K562 (cell line): ENCODE data around the gene ERICH6. TPM values are rescaled to one million over a fixed set of nuclear protein-coding genes. Genes with fewer than 3 reads are reported as not detected.

Experiments
- DPF2 ChIP-seq: fragments of 450-650 bp; IDR thresholded peaks from 2 replicates; pipeline ENCODE4 v1.6.1; 2016
- FOSL1 ChIP-seq: fragments of 200-800 bp; sonication (Bioruptor generic); conservative IDR thresholded peaks from 2 replicates; pipeline ENCODE4 v1.6.1; 2016; ENCODE audit warnings: missing genetic modification characterization, missing compliant biosample characterization
- FOXM1 ChIP-seq, 2 experiments: fragments of 450-650 bp in 1 of 2; sonication (generic) in 1 of 2; formaldehyde crosslinking in 1 of 2; IDR thresholded peaks; 2 replicates each; pipeline versions ENCODE4 v1.6.1 to v1.9.0; 2017 to 2022; ENCODE audit warnings: low read depth in 2 of 2, mild to moderate bottlenecking in 2 of 2, missing genetic modification reagents in 1 of 2, moderate library complexity in 1 of 2
- MAFG ChIP-seq: fragments of 450-650 bp; conservative IDR thresholded peaks from 2 replicates; pipeline ENCODE4 v1.6.1; 2016; ENCODE audit warnings: missing genetic modification characterization, missing compliant biosample characterization
- MED1 ChIP-seq: sonication (generic); formaldehyde crosslinking; IDR thresholded peaks from 2 replicates; pipeline ENCODE4 v1.8.1; 2023; ENCODE audit warnings: missing genetic modification reagents, borderline replicate concordance
- MIER1 ChIP-seq: fragments of 450-650 bp; IDR thresholded peaks from 2 replicates; pipeline ENCODE4 v1.6.1; 2016; ENCODE audit warnings: antibody characterized with exemption, mild to moderate bottlenecking, low read depth
- MYNN ChIP-seq, 2 experiments: sonication (generic); formaldehyde crosslinking in 1 of 2; IDR thresholded peaks; 2 replicates each; pipeline versions ENCODE4 v1.5.0 to v1.6.1; 2016 to 2020; ENCODE audit warnings: antibody characterized with exemption in 1 of 2, missing genetic modification reagents in 1 of 2
- PHB ChIP-seq: fragments of 250-450 bp; sonication (Bioruptor Pico); IDR thresholded peaks from 2 replicates; pipeline ENCODE4 v1.5.0; 2021
- RCOR1 ChIP-seq, 2 experiments: IDR thresholded peaks; 2 replicates each; pipeline ENCODE4 v1.6.1; 2012; ENCODE audit warnings: low read depth in 2 of 2, low read length in 2 of 2, borderline replicate concordance in 1 of 2, improper control_type of control experiment in 1 of 2
- TBP ChIP-seq: optimal IDR thresholded peaks from 2 replicates; pipeline ENCODE3; 2011; ENCODE audit warnings: low read depth, low read length, improper control_type of control experiment
- ZNF445 ChIP-seq: fragments of 250-450 bp; sonication (Bioruptor Pico); IDR thresholded peaks from 2 replicates; pipeline ENCODE4 v1.4.0; 2020; ENCODE audit warnings: low read depth, mild to moderate bottlenecking, moderate library complexity
- polyA plus RNA-seq, 8 experiments: library from polyadenylated mRNA; depleted of rRNA in 4 of 8; stranded (reverse) in 5 of 8; unstranded in 3 of 8; fragments of >200 nt; fragmentation: Nextera tagmentation in 2 of 8; fragmentation: Illumina TruSeq in 1 of 8; extraction: Ambion mirVana in 2 of 8; extraction: Trizol in 1 of 8; gene quantifications; 2 replicates each; pipeline versions ENCODE4 v1.2.1 to v1.2.3, GENCODE V29; 2011 to 2014; ENCODE audit warnings: inconsistent platforms in 1 of 8, missing spikeins in 1 of 8
- total RNA-seq, 7 experiments: library from RNA; depleted of rRNA in 6 of 7; stranded (reverse); fragments of >200 nt in 6 of 7; fragmentation: Illumina TruSeq in 2 of 7; extraction: Trizol in 2 of 7; gene quantifications; 2 replicates each; pipeline versions ENCODE4 v1.2.1 to v1.2.3, GENCODE V29; 2011 to 2021; ENCODE audit warnings: low replicate concordance in 1 of 7
- TF ChIP-seq, protein P1 (sequence below): fragments of 250-450 bp; sonication (Bioruptor Pico); IDR thresholded peaks from 2 replicates; pipeline ENCODE4 v1.8.0; 2021; ENCODE audit warnings: moderate library complexity, mild to moderate bottlenecking, inconsistent platforms
- TF ChIP-seq, protein P2 (sequence below): fragments of 450-650 bp; IDR thresholded peaks from 2 replicates; pipeline ENCODE4 v1.6.1; 2014; ENCODE audit warnings: low read depth, mild to moderate bottlenecking, moderate library complexity, borderline replicate concordance
- TF ChIP-seq, protein P3 (sequence below): fragments of 450-650 bp; IDR thresholded peaks from 2 replicates; pipeline ENCODE4 v1.6.1; 2017; ENCODE audit warnings: mild to moderate bottlenecking, moderate library complexity
- TF ChIP-seq, protein P4 (sequence below), 2 experiments: fragments of 150-350 bp in 1 of 2; IDR thresholded peaks; 2 replicates each; pipeline ENCODE4 v1.6.1; 2012 to 2016; ENCODE audit warnings: low read depth in 2 of 2, low read length in 2 of 2, mild to moderate bottlenecking in 1 of 2, moderate library complexity in 1 of 2
- TF ChIP-seq, protein P5 (sequence below): sonication (generic); IDR thresholded peaks from 2 replicates; pipeline ENCODE4 v1.6.1; 2016

Gene ERICH6
- total and polyA plus RNA-seq, 9 of the 15 experiments (the other 6 are each of a cell fraction or from before 2014, with no cell fraction given): not detected

DNA sequence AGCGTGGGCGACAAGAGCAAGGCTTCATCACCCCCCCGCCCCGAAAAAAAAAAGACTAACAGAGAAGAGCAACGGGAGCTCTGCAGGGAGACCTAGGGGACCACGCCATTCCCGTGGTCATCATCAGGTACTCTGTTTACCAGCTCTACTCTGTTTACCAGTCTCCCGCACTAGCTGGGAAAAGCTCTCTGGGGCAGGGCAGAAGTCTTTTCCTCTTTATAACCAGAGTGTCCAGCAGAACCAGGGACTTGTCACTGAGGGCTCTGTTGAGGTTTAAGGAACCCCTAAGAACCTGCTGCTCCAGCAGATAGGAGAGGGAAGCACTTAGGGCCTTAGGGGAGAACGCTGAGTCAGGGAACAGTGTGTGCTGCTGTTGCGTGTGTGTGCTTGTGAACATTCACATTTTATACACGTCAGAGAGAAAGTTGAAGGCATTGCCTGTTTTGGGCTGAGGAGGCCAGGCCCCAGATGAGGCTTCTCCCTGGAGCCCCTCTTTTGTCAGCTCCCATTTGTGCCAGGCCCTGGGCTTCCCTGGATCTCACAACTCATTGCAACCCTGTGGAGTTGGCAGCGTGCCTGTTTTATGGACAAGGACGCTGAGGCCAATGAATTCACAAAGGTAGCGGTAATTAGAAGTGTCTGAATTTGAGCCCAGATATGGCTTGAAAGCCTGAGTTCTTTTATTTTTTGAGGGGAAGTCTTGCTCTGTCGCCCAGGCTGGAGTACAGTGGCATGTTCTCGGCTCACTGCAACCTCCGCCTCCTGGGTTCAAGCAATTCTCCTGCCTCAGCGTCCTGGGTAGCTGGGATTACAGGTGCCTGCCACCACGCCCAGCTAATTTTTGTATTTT is 24.2 kb upstream of the ERICH6 start (continued):
- TF ChIP-seq, protein P1, sequence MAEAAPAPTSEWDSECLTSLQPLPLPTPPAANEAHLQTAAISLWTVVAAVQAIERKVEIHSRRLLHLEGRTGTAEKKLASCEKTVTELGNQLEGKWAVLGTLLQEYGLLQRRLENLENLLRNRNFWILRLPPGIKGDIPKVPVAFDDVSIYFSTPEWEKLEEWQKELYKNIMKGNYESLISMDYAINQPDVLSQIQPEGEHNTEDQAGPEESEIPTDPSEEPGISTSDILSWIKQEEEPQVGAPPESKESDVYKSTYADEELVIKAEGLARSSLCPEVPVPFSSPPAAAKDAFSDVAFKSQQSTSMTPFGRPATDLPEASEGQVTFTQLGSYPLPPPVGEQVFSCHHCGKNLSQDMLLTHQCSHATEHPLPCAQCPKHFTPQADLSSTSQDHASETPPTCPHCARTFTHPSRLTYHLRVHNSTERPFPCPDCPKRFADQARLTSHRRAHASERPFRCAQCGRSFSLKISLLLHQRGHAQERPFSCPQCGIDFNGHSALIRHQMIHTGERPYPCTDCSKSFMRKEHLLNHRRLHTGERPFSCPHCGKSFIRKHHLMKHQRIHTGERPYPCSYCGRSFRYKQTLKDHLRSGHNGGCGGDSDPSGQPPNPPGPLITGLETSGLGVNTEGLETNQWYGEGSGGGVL: no peak
- TF ChIP-seq DPF2 (peak; percentile 90), MAFG (tag) (peak; percentile 96), PHB (no peak), MED1 (CRISPR knock-in tag) (no peak), FOSL1 (tag) (peak; percentile 39), MYNN (IDR thresholded peaks at IDR 0.05) (peak; percentile 76), MYNN (CRISPR knock-in tag; IDR thresholded peaks at IDR 0.05) (no peak), MIER1 (no peak), RCOR1 (IDR thresholded peaks at IDR 0.05; ENCODE audit: borderline replicate concordance in 1 of 2, low read depth in 2 of 2, low read length in 2 of 2) (peak; percentile 58 to 83; a peak in 3 of 4 replicates), TBP (peak; percentile 58), FOXM1 (IDR thresholded peaks at IDR 0.05; ENCODE audit: low read depth) (0 out of 2 replicates have a peak, but pooled peaks have one; percentile 23), FOXM1 (CRISPR knock-in tag; IDR thresholded peaks at IDR 0.05; ENCODE audit: low read depth) (no peak), ZNF445 (CRISPR knock-in tag) (0 out of 2 replicates have a peak, but pooled peaks have one; percentile 12)
- TF ChIP-seq, protein P2, sequence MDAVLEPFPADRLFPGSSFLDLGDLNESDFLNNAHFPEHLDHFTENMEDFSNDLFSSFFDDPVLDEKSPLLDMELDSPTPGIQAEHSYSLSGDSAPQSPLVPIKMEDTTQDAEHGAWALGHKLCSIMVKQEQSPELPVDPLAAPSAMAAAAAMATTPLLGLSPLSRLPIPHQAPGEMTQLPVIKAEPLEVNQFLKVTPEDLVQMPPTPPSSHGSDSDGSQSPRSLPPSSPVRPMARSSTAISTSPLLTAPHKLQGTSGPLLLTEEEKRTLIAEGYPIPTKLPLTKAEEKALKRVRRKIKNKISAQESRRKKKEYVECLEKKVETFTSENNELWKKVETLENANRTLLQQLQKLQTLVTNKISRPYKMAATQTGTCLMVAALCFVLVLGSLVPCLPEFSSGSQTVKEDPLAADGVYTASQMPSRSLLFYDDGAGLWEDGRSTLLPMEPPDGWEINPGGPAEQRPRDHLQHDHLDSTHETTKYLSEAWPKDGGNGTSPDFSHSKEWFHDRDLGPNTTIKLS: peak; percentile 54; the same call in 1 of the 2 replicates
- TF ChIP-seq, protein P3, sequence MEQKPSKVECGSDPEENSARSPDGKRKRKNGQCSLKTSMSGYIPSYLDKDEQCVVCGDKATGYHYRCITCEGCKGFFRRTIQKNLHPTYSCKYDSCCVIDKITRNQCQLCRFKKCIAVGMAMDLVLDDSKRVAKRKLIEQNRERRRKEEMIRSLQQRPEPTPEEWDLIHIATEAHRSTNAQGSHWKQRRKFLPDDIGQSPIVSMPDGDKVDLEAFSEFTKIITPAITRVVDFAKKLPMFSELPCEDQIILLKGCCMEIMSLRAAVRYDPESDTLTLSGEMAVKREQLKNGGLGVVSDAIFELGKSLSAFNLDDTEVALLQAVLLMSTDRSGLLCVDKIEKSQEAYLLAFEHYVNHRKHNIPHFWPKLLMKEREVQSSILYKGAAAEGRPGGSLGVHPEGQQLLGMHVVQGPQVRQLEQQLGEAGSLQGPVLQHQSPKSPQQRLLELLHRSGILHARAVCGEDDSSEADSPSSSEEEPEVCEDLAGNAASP: no peak
- TF ChIP-seq, protein P4, sequence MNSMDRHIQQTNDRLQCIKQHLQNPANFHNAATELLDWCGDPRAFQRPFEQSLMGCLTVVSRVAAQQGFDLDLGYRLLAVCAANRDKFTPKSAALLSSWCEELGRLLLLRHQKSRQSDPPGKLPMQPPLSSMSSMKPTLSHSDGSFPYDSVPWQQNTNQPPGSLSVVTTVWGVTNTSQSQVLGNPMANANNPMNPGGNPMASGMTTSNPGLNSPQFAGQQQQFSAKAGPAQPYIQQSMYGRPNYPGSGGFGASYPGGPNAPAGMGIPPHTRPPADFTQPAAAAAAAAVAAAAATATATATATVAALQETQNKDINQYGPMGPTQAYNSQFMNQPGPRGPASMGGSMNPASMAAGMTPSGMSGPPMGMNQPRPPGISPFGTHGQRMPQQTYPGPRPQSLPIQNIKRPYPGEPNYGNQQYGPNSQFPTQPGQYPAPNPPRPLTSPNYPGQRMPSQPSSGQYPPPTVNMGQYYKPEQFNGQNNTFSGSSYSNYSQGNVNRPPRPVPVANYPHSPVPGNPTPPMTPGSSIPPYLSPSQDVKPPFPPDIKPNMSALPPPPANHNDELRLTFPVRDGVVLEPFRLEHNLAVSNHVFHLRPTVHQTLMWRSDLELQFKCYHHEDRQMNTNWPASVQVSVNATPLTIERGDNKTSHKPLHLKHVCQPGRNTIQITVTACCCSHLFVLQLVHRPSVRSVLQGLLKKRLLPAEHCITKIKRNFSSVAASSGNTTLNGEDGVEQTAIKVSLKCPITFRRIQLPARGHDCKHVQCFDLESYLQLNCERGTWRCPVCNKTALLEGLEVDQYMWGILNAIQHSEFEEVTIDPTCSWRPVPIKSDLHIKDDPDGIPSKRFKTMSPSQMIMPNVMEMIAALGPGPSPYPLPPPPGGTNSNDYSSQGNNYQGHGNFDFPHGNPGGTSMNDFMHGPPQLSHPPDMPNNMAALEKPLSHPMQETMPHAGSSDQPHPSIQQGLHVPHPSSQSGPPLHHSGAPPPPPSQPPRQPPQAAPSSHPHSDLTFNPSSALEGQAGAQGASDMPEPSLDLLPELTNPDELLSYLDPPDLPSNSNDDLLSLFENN (IDR thresholded peaks at IDR 0.05; ENCODE audit: low read depth in 2 of 2, low read length in 2 of 2): 0 out of 4 replicates have a peak, but pooled peaks of 1 of the 2 experiments have one; percentile 57
- TF ChIP-seq, protein P5, sequence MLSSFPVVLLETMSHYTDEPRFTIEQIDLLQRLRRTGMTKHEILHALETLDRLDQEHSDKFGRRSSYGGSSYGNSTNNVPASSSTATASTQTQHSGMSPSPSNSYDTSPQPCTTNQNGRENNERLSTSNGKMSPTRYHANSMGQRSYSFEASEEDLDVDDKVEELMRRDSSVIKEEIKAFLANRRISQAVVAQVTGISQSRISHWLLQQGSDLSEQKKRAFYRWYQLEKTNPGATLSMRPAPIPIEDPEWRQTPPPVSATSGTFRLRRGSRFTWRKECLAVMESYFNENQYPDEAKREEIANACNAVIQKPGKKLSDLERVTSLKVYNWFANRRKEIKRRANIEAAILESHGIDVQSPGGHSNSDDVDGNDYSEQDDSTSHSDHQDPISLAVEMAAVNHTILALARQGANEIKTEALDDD: peak; percentile 91
